Gastroesophageal sphincter (tissue), 4 donors: ENCODE results near the gene DIAPH3. TPM values are rescaled to one million over a fixed set of nuclear protein-coding genes. Genes with fewer than 3 reads are reported as not detected.

Experiments
- ATAC-seq: fragments of 150-250 bp; one replicate; pipeline ENCODE4 v1.9.1; 2016; ENCODE audit warnings: mild to moderate bottlenecking, moderate library complexity
- H3K27ac ChIP-seq, 4 donors: fragments of 200-600 bp; sonication (generic) in 3 of 4; 1 replicate in 3 of 4; 2 replicates in 1 of 4; pipeline ENCODE4 v1.5.1; 2016 to 2019
- H3K27me3 ChIP-seq: fragments of 200-600 bp; sonication (generic); one replicate; pipeline ENCODE4 v1.5.1; 2019
- H3K36me3 ChIP-seq, 2 donors: fragments of 200-600 bp; sonication (generic); one replicate each; pipeline ENCODE4 v1.5.1; 2019; ENCODE audit warnings: control low read depth in 1 of 2
- H3K4me1 ChIP-seq, 3 donors: fragments of 200-600 bp; sonication (generic); 1 replicate in 2 of 3; 2 replicates in 1 of 3; pipeline ENCODE4 v1.5.1; 2016 to 2019; ENCODE audit warnings: control low read depth in 2 of 3
- H3K4me3 ChIP-seq, 2 donors: fragments of 200-600 bp; sonication (generic); one replicate each; pipeline ENCODE4 v1.5.1; 2019; ENCODE audit warnings: mild to moderate bottlenecking in 1 of 2, moderate library complexity in 1 of 2
- H3K9me3 ChIP-seq, 3 donors: fragments of 200-600 bp; sonication (generic); one replicate each; pipeline ENCODE4 v1.5.1; 2017 to 2019; ENCODE audit warnings: control low read depth in 2 of 3
- CTCF ChIP-seq, 4 experiments: fragments of 200-600 bp in 2 of 4; fragments of 450-650 bp in 2 of 4; sonication (generic) in 1 of 4; IDR thresholded peaks; one replicate each; pipeline ENCODE4 v1.5.1; 2017 to 2019; ENCODE audit warnings: antibody characterized with exemption in 4 of 4, mild to moderate bottlenecking in 2 of 4, moderate library complexity in 2 of 4
- EP300 ChIP-seq: sonication (generic); formaldehyde crosslinking; IDR thresholded peaks from one replicate; pipeline ENCODE4 v1.6.1; 2017; ENCODE audit warnings: antibody characterized with exemption, mild to moderate bottlenecking
- POLR2A ChIP-seq, 2 donors: fragments of 450-650 bp; IDR thresholded peaks; one replicate each; pipeline ENCODE4 v1.6.1; 2017; ENCODE audit warnings: antibody characterized with exemption in 2 of 2, mild to moderate bottlenecking in 2 of 2, moderate library complexity in 1 of 2
- POLR2AphosphoS5 ChIP-seq: sonication (generic); formaldehyde crosslinking; IDR thresholded peaks from one replicate; pipeline ENCODE4 v1.6.1; 2017; ENCODE audit warnings: antibody characterized with exemption
- WGBS, 2 donors: methylation state at CpG; one replicate each; pipeline ENCODE4 v1.1.5; 2018; ENCODE audit warnings: low coverage in 1 of 2; 5-methylcytosine and 5-hydroxymethylcytosine counted together
- total RNA-seq, 4 donors: library from RNA; depleted of rRNA; stranded (reverse); fragments of >200 nt; gene quantifications; one replicate each; pipeline ENCODE4 v1.1.0, GENCODE V29; 2016

DIAPH3 gene
- total RNA-seq, 4 donors from 2014 or later: 0.13 to 1.7 (median 0.49) TPM; not detected in 1

DNA sequence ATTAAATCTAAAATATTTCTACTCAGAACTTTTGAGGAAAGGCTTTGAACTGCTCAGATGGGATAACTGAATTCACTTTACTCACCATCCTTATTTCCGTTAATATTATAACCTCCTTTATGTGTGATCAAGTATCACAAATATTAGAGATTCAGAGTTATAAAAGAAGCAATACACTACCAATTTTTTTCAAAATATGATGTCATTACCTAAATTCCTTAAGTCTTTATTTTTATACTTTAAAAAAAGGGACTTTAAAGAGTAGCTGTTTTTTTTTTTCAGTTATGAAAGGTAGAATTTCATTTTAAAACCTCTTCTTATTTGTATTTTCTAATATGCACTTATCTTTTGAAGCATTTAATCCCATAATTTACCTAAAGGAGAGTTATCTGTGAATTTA lies 239.5 kb downstream of the DIAPH3 start:
- TF ChIP-seq POLR2AphosphoS5 (no peak), EP300 (no peak), POLR2A (IDR thresholded peaks at IDR 0.05) (no peak), CTCF (IDR thresholded peaks at IDR 0.05) (no peak)
- Histone ChIP-seq H3K27ac (no peak overlapping the region), H3K9me3 (peaks cover 0 to 16% (median 0%) of the 10 kb centered on the region in 3 donors), H3K27me3 (no peaks in the 10 kb centered on the region), H3K4me1 (no peaks in the 10 kb centered on the region), H3K36me3 (no peaks in the 10 kb centered on the region), H3K4me3 (no peak overlapping the region)
- ATAC-seq: no peak
- 86 to 87% methylated on average over 1 of the region's 1 CpG for WGBS, 2 donors

DNA sequence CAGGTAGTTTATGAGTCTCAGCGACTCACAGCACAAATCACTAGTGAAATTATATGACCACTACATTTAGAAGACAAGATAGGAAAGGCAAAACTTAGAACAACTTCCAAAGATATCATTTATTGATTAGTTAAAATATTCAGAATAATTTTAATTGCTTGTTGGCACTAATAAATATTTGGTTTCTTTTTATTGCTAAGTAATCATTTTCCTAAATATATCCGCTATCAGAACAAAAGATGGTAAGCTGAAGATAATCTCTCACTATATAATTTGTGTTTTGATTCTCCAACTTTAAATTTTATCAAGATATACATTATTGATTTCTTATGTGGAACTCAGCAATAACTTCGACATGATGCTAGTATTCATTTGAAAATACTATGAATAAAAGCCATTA lies 248.5 kb downstream of the DIAPH3 start:
- TF ChIP-seq POLR2A (IDR thresholded peaks at IDR 0.05) (no peak), POLR2AphosphoS5 (no peak)
- Histone ChIP-seq H3K4me1 (no peaks in the 10 kb centered on the region), H3K9me3 (no peaks in the 10 kb centered on the region), H3K27ac (no peak overlapping the region), H3K36me3 (no peaks in the 10 kb centered on the region), H3K27me3 (no peaks in the 10 kb centered on the region), H3K4me3 (no peak overlapping the region)
- WGBS, 2 donors: 84 to 93% methylated on average over 3 of the region's 3 CpGs
- no peak for ATAC-seq

DNA sequence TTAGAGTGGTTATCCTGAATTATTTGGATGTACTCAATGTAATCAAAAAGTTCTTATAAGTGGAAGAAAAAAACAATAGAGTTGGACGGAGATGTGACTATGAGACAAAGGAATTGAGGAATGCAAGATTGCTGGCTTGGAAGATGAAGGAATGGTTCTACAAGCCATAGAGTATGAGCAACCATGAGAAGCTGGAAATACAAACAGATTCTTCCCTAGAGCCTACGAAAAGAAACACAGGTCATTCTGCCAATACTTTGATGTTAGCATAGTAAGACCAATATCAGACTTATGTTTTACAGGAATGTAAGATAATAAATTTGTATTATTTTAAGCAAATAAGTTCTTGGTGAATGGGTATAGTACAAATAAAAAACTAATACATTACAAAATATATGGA lies 249.2 kb downstream of the DIAPH3 start:
- H3K27ac ChIP-seq: no peak overlapping the region
- 76 to 86% methylated on average over 2 of the region's 2 CpGs for WGBS, 2 donors
- TF ChIP-seq POLR2AphosphoS5: no peak
- no peak for TF ChIP-seq EP300
- TF ChIP-seq CTCF (IDR thresholded peaks at IDR 0.05): no peak
- no peak for TF ChIP-seq POLR2A (IDR thresholded peaks at IDR 0.05)
- no peaks in the 10 kb centered on the region for H3K4me1 ChIP-seq
- no peaks in the 10 kb centered on the region for H3K36me3 ChIP-seq
- H3K27me3 ChIP-seq: no peaks in the 10 kb centered on the region
- no peak for ATAC-seq
- no peak overlapping the region for H3K4me3 ChIP-seq
- H3K9me3 ChIP-seq: no peaks in the 10 kb centered on the region

- no peaks in the 10 kb centered on the region for H3K4me1 ChIP-seq
- TF ChIP-seq CTCF (IDR thresholded peaks at IDR 0.05): peak; percentile 10 to 65 (median 30)
- TF ChIP-seq POLR2AphosphoS5: no peak
- no peaks in the 10 kb centered on the region for H3K27me3 ChIP-seq
- ATAC-seq: no peak
- 45 to 49% methylated on average over 7 of the region's 7 CpGs for WGBS, 2 donors
- H3K27ac ChIP-seq: no peak overlapping the region
- H3K4me3 ChIP-seq: no peak overlapping the region
- H3K9me3 ChIP-seq: no peaks in the 10 kb centered on the region
- H3K36me3 ChIP-seq: no peaks in the 10 kb centered on the region
Observed at GRCh38 chr13:59906413-59907049, 257.2 kb downstream of the DIAPH3 start.

DNA sequence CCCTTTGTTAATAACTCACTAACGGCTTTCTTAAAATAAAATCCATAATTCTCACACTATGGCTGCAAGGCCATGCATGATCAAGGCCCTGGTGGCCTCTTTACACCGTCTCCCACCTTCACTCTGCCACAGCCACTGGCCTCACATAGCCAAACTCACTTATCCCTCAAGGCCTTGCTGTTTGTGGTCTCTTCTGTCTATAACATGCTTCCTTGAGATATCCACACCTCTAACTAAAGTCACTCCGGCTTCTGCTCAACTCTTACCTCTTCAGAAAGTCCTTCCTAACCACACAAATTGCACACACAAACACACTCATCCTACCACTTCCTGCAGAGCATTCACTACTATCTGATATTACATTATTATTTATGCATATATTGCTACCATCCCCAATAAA lies 262.5 kb downstream of the DIAPH3 start:
- no peak for ATAC-seq

More for the DNA sequence above, 262.5 kb downstream of the DIAPH3 start:
- 86 to 92% methylated on average over 3 of the region's 3 CpGs for WGBS, 2 donors
- Histone ChIP-seq H3K27ac (no peak overlapping the region), H3K36me3 (no peaks in the 10 kb centered on the region), H3K4me3 (no peak overlapping the region), H3K4me1 (no peaks in the 10 kb centered on the region), H3K27me3 (no peaks in the 10 kb centered on the region), H3K9me3 (no peaks in the 10 kb centered on the region)
- TF ChIP-seq CTCF (IDR thresholded peaks at IDR 0.05): no peak
- TF ChIP-seq EP300: no peak
- no peak for TF ChIP-seq POLR2AphosphoS5
- no peak for TF ChIP-seq POLR2A (IDR thresholded peaks at IDR 0.05)
